Activated naive CD4-positive, alpha-beta T cell treated with anti-CD3 and anti-CD28 coated beads, Interleukin-2, amount 50 U/mL, for 72 hours (primary cell): ENCODE measurements around the gene SLAMF8. TPM values are rescaled to one million over a fixed set of nuclear protein-coding genes. Genes with fewer than 3 reads are reported as not detected.

ENCODE experiments used
- ATAC-seq, 2 donors: fragments of 150-1000 bp; cut with Tn5 transposase; 2 replicates each; pipeline ENCODE4 v1.10.0; 2021; ENCODE audit warnings: mild to moderate bottlenecking in 2 of 2, moderate library complexity in 2 of 2
- DNase-seq, 2 donors: peaks; one replicate each; pipeline ENCODE4 v3.0.0; 2021 to 2022; ENCODE audit warnings: low spot score in 2 of 2
- H3K27ac Mint-ChIP-seq, 2 donors: one replicate each; pipeline ENCODE4 v1.8.0; 2022; ENCODE audit warnings: mild to moderate bottlenecking in 2 of 2, mixed read lengths in 2 of 2
- H3K36me3 Mint-ChIP-seq, 2 donors: one replicate each; pipeline ENCODE4 v1.8.0; 2022; ENCODE audit warnings: mixed read lengths in 2 of 2
- H3K9me3 Mint-ChIP-seq, 2 donors: one replicate each; pipeline ENCODE4 v1.8.0; 2022; ENCODE audit warnings: mixed read lengths in 2 of 2
- total RNA-seq, 2 donors: library from RNA; stranded (reverse); gene quantifications; one replicate each; pipeline ENCODE4 v1.2.3, GENCODE V29; 2022

SLAMF8 gene
- total RNA-seq, 2 donors from 2014 or later, result 0.21 TPM; not detected in 1

DNA sequence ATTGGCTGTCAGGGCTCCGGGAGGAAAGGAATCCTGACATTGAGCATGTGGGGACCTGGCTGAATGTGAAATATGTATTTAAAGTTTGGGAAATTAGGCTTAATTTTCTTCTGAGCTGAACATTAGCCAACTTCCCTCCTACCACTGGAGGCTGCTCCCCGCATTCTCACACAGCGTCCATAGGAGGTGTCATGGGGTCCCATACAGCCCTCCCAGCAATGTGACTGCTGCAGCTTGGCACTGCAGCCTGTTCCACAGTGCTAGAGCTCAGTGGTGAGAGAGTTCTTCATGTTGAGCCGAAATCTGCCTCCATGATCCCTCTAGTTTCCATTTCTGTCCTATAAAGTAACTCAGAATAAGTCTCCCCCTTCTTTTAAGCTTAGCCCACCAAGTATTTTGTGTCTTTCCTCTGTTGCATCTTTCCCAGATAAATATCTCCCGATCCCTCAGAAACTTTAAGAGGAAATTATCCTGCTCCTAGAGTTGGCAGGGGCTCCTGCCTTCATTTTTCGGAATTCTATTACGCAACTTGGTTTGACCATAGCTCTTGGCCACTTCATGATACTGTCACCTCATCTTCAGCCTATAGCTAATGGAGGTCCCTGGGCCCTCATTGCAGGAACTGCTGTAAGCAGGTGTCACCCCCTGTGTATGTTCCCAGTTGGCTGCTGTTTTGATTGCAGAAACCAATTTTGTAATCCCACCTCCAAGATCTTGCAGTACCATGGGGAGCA lies 22.6 kb upstream of the SLAMF8 start:
- H3K36me3 Mint-ChIP-seq, result no peaks in the 10 kb centered on the region
- ATAC-seq (no peak), DNase-seq (no peak)
- H3K9me3 Mint-ChIP-seq, result no peaks in the 10 kb centered on the region
- H3K27ac Mint-ChIP-seq, result no peak overlapping the region

DNA sequence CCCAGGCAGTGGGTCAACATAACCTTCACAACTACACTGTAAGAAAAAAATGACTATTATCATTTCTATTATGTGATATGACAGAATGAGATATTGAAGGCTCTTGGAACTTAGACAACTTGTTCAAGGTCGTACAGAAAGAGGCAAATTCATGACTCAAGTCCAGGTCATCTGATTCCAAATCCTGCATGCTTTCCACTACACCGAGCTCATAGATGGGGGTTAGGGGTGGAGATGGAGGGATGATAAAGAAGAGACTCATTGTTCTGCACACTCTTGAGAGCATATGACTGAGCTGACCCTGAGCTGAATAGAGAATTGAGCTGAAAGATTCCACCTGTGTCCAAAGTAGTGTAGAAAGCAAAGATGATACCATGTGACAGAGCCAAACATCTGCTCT lies 21.7 kb upstream of the SLAMF8 start:
- Mint-ChIP-seq H3K36me3 (no peaks in the 10 kb centered on the region), H3K27ac (no peak overlapping the region), H3K9me3 (no peaks in the 10 kb centered on the region)
- ATAC-seq, result no peak
- DNase-seq, result no peak

- ATAC-seq, result no peak
- no peaks in the 10 kb centered on the region for H3K9me3 Mint-ChIP-seq
Measured at GRCh38 chr1:159815926-159816325, 10.7 kb upstream of the SLAMF8 start.

GRCh38 chr1:159817276-159818041 lies 9.2 kb upstream of the SLAMF8 start:
- DNase-seq, result no peak
- H3K27ac Mint-ChIP-seq, result no peak overlapping the region
- no peak for ATAC-seq
- no peaks in the 10 kb centered on the region for H3K36me3 Mint-ChIP-seq
- no peaks in the 10 kb centered on the region for H3K9me3 Mint-ChIP-seq

More at GRCh38 chr1:159815926-159816325, 10.7 kb upstream of the SLAMF8 start:
- no peaks in the 10 kb centered on the region for H3K36me3 Mint-ChIP-seq
- H3K27ac Mint-ChIP-seq, result no peak overlapping the region
- DNase-seq, result no peak

DNA sequence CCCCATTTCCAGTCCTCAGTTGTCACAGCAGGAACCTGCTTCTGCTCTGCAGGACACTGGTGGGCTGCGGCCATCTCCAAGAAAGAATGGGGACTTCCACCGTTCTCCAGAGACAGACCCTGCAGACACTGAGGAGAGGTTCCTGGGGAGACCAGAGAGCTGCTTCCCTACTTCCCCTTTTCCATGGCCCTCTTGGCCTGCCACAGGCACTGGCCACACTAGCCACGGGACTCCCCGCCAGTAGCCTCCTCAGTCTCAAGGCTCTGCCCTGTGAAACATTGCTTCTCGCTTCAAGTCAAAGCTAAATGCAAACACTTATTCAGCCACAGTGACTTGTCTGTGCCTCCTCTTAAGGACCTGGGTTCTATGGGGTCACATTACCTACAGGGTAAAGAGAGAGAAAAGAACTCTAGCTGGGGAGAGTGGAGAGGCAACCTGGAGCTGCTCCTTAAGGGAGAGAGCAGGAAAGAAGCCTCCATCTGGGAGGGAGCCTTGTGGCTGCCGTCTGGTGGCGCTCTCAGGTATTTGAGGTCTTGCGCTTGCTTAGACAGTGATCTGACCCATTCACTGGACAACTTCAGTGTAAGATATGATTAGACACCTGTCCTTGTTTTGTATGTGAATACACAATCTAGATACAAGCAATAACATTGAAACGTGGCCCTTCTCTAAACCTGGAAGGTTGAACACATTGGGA lies 5.4 kb upstream of the SLAMF8 start:
- Mint-ChIP-seq H3K27ac (no peak overlapping the region), H3K9me3 (peaks cover 0 to 5% of the 10 kb centered on the region in 2 donors), H3K36me3 (peaks cover 0 to 7% of the 10 kb centered on the region in 2 donors)
- ATAC-seq (peak in 1 of 2 donors; percentile 49), DNase-seq (peak in 1 of 2 donors; percentile 37)

DNA sequence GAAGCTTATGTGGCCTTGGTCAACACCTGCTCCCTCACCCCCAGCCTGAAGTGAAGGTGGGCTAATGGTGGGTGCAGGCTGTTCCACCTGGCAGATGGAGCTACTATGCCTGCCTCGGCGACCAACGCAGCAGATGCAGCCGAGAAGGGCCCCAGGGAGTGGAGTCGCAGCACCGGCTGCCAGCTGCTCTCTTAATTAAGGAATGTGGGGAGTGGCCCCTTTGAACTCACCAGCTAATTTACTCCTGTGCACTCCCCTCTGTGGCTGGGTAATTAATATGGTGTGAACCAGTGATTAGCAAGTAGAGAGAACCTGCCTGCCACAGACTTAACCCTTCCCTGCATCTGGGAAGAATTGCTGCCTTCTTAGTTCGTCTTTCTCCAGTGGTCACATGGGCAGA lies 3.3 kb upstream of the SLAMF8 start:
- H3K9me3 Mint-ChIP-seq, result peaks cover 0 to 5% of the 10 kb centered on the region in 2 donors

GRCh38 chr1:159825564-159825963 lies 1.1 kb upstream of the SLAMF8 start:
- Mint-ChIP-seq H3K9me3 (peaks cover 0 to 5% of the 10 kb centered on the region in 2 donors), H3K27ac (peak overlapping the region in 1 of 2 donors; percentile 87), H3K36me3 (peaks cover 0 to 16% of the 10 kb centered on the region in 2 donors)
- peak in 1 of 2 donors; percentile 15 for ATAC-seq
- DNase-seq, result no peak

More for the DNA sequence above, 3.3 kb upstream of the SLAMF8 start:
- DNase-seq (no peak), ATAC-seq (no peak)
- Mint-ChIP-seq H3K36me3 (peaks cover 0 to 16% of the 10 kb centered on the region in 2 donors), H3K27ac (no peak overlapping the region)

DNA sequence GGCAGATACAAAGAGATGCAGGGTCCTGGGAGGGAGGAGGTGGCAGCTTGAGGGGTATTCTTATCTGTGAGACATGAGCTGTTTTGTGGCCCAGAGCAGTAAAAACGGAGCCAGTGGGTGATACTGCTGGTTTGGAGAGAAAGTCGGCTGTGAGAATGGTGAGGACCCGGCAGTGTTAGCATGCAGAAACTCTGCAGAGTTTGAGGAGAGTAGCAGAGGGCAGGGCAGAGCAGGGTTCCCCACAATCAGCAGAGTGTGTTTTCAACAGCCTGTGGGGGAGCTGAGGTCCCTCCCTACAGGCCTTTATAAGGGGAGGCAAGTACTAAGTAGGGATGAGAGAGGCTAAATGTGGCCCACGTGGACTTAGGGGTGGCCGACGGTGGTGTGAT lies 423 bp downstream of the SLAMF8 start:
- Mint-ChIP-seq H3K36me3 (peaks cover 0 to 16% of the 10 kb centered on the region in 2 donors), H3K9me3 (peaks cover 0 to 5% of the 10 kb centered on the region in 2 donors), H3K27ac (peak overlapping the region; percentile 77 to 87)
- ATAC-seq (no peak), DNase-seq (no peak)

DNA sequence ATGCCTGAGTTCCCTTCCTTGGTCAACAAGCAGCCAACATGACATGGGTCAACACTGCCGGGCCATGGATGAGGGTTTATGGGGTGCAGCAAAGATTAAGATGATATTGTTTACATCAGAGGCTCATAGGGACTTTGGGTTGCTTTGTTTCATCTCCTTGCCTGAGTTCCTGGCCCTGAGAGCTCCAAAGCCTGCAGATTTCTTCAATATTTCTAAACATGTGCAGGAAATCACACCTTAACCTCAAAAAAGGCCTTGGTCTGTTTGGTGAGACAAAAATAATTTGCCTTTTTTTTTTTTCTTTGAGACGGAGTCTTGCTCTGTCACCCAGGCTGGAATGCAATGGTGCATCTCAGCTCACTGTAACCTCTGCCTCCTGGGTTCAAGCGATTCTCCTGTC lies 876 bp downstream of the SLAMF8 start:
- peaks cover 0 to 5% of the 10 kb centered on the region in 2 donors for H3K9me3 Mint-ChIP-seq
- DNase-seq (no peak), ATAC-seq (no peak)
- H3K36me3 Mint-ChIP-seq, result peaks cover 0 to 16% of the 10 kb centered on the region in 2 donors
- peak overlapping the region in 1 of 2 donors; percentile 87 for H3K27ac Mint-ChIP-seq

GRCh38 chr1:159828176-159828575 lies 1.5 kb downstream of the SLAMF8 start:
- H3K9me3 Mint-ChIP-seq, result peaks cover 0 to 5% of the 10 kb centered on the region in 2 donors
- H3K27ac Mint-ChIP-seq, result peak overlapping the region in 1 of 2 donors; percentile 87
- ATAC-seq (no peak), DNase-seq (no peak)
- H3K36me3 Mint-ChIP-seq, result peaks cover 0 to 16% of the 10 kb centered on the region in 2 donors

DNA sequence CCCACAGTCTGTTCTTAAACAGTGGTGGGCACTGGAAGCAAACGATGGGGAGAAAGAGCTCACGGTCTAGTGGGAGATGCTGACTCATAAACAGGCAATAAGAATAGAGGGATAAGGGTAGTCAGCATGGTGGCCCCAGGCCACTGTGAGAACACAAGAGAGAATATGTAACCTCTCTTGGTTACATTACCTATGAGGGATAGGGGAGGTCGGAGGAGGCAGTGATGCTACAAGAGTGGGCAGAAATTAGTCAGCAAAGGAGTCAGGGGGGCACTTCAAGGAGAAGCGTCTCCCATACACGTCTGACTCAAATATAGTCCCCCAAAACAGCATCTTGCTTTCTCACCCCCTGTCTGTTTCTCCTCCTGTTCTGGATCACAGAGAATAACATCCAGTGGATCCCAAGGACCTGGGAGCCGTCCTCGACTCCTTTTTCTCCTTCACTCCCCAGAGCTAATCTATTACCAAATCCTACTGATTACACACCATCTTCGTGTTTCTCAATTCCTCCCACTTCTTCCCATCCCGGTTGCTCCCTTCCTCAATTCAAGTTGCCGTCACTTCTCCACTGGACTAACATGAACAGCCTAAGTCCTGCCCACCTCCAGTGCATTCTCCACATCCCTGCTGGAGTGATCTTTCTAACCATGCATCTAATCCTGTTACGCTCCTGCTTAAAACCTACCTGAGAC lies 2.1 kb downstream of the SLAMF8 start:
- Mint-ChIP-seq H3K36me3 (peaks cover 0 to 16% of the 10 kb centered on the region in 2 donors), H3K9me3 (peaks cover 0 to 5% of the 10 kb centered on the region in 2 donors), H3K27ac (peak overlapping the region in 1 of 2 donors; percentile 23)
- no peak for ATAC-seq
- DNase-seq, result no peak

DNA sequence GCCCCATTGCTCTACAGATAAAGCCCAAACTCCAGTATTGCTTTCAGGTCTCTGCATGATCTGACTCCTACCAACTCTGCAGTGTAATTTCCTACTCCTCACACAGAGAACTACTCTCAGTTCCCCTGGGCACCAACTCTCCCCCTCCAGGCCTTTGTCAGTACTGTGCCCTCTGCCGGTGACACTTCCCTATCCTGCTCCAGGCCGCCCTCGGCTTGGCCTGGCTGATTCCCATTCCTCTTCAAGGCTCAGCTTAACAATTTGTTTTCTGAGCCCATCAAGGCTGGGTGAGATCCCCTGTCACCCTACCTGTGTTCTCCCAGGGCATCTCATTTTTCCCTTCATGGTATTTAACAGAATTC lies 2.6 kb downstream of the SLAMF8 start:
- H3K36me3 Mint-ChIP-seq, result peaks cover 0 to 16% of the 10 kb centered on the region in 2 donors
- ATAC-seq, result no peak
- DNase-seq, result no peak
- peaks cover 0 to 5% of the 10 kb centered on the region in 2 donors for H3K9me3 Mint-ChIP-seq
- peak overlapping the region in 1 of 2 donors; percentile 23 for H3K27ac Mint-ChIP-seq

DNA sequence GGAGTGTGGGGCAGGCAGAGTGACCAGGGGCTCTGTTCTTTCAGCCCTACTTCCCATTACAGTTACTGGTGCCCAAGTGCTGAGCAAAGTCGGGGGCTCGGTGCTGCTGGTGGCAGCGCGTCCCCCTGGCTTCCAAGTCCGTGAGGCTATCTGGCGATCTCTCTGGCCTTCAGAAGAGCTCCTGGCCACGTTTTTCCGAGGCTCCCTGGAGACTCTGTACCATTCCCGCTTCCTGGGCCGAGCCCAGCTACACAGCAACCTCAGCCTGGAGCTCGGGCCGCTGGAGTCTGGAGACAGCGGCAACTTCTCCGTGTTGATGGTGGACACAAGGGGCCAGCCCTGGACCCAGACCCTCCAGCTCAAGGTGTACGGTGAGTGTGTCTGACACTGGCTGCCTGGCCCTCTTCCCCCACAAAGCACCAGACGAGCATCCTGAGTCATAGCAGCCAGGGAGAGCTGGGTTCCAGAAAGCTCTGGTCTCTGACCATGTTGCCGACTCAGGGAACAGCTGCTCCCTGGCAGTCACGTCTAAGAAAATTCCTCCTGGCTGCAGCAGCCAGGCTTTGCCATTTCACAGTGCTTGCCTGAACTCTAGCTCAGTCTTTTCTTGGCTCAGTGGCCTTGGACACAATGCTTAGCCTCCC lies 3.3 kb downstream of the SLAMF8 start:
- peaks cover 0 to 16% of the 10 kb centered on the region in 2 donors for H3K36me3 Mint-ChIP-seq
- ATAC-seq, result no peak
- H3K27ac Mint-ChIP-seq, result peak overlapping the region in 1 of 2 donors; percentile 29
- peaks cover 0 to 5% of the 10 kb centered on the region in 2 donors for H3K9me3 Mint-ChIP-seq
- no peak for DNase-seq

DNA sequence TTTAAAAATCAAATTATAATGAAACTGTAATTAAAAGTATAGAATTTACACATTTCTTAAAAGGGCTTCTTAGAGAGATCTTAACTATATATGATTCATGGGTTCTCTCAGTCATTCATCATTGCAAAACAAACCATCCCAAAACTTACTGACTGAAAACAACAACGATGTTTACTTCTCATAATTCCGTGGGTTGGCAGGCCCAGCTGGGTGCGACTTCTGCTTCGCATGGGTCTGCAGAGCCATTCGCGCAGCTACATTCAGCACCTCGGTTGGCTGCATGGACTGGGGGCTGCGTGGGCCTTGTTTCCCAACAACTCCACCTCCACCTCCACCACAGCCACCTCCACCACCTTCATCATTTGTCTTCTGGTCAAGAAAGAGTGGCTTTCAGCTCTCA lies 4.0 kb downstream of the SLAMF8 start:
- DNase-seq, result no peak
- peaks cover 0 to 15% of the 10 kb centered on the region in 2 donors for H3K36me3 Mint-ChIP-seq
- H3K27ac Mint-ChIP-seq, result no peak overlapping the region
- H3K9me3 Mint-ChIP-seq, result peaks cover 0 to 5% of the 10 kb centered on the region in 2 donors
- peak in 1 of 2 donors; percentile 22 for ATAC-seq

GRCh38 chr1:159831412-159832141 lies 4.9 kb downstream of the SLAMF8 start:
- no peaks in the 10 kb centered on the region for H3K9me3 Mint-ChIP-seq
- no peak for DNase-seq
- no peak for ATAC-seq
- peaks cover 0 to 6% of the 10 kb centered on the region in 2 donors for H3K36me3 Mint-ChIP-seq
- H3K27ac Mint-ChIP-seq, result no peak overlapping the region
